Measurements from ENCODE around the gene TBC1D2B. TPM values are rescaled to one million over a fixed set of nuclear protein-coding genes. Genes with fewer than 3 reads are reported as not detected.

The TBC1D2B gene
- polyA plus RNA-seq, 1 experiment, result 39.8 TPM

- POLR2A ChIA-PET, result no interaction called here
- DNase-seq (ENCODE audit: low read depth), result no peak
- no peak for TF ChIP-seq CTCF (IDR thresholded peaks at IDR 0.05; ENCODE audit: insufficient read depth, low read depth, low read length)
These were observed 28.1 kb upstream of the TBC1D2B start for GRCh38 chr15:78105476-78106241.

GRCh38 chr15:78104566-78105475 is 27.3 kb upstream of the TBC1D2B start:
- Histone ChIP-seq H3K4me3 (ENCODE audit: low read depth, low read length) (no peak overlapping the region), H3K36me3 (ENCODE audit: control insufficient read depth, insufficient read depth, low read length) (no peaks in the 10 kb centered on the region), H3K27me3 (ENCODE audit: control insufficient read depth, insufficient read depth, low read length) (no peaks in the 10 kb centered on the region)
- DNase-seq (ENCODE audit: low read depth), result no peak
- ChIA-PET CTCF (interaction anchor here (1.0 to 14.4 kb wide), 5 partner anchors 11 to 146 kb away, joined by 3 to 282 read pairs (median 24); partner anchors contain the start of gene SH2D7), POLR2A (no interaction called here)
- TF ChIP-seq CTCF (IDR thresholded peaks at IDR 0.05; ENCODE audit: insufficient read depth, low read depth, low read length), result no peak

More at GRCh38 chr15:78105476-78106241, 28.1 kb upstream of the TBC1D2B start:
- no peaks in the 10 kb centered on the region for H3K27me3 ChIP-seq (ENCODE audit: control insufficient read depth, insufficient read depth, low read length)
- no peaks in the 10 kb centered on the region for H3K36me3 ChIP-seq (ENCODE audit: control insufficient read depth, insufficient read depth, low read length)
- H3K4me3 ChIP-seq (ENCODE audit: low read depth, low read length), result no peak overlapping the region
- CTCF ChIA-PET, result interaction anchor here (1.0 to 14.4 kb wide), 7 partner anchors 12 to 147 kb away, joined by 3 to 282 read pairs (median 25); partner anchors contain the start of gene SH2D7

GRCh38 chr15:78104119-78104479 is 26.6 kb upstream of the TBC1D2B start:
- ChIA-PET POLR2A (no interaction called here), CTCF (interaction anchor here (2.4 to 14.4 kb wide), 3 partner anchors 10 to 145 kb away, joined by 8 to 282 read pairs (median 24); partner anchors contain the start of gene SH2D7)
- Histone ChIP-seq H3K4me3 (ENCODE audit: low read depth, low read length) (no peak overlapping the region), H3K27me3 (ENCODE audit: control insufficient read depth, insufficient read depth, low read length) (no peaks in the 10 kb centered on the region), H3K36me3 (ENCODE audit: control insufficient read depth, insufficient read depth, low read length) (no peaks in the 10 kb centered on the region)
- no peak for DNase-seq (ENCODE audit: low read depth)
- no peak for TF ChIP-seq CTCF (IDR thresholded peaks at IDR 0.05; ENCODE audit: insufficient read depth, low read depth, low read length)

- H3K4me3 ChIP-seq (ENCODE audit: low read depth, low read length), result no peak overlapping the region
- no peak for DNase-seq (ENCODE audit: low read depth)
- no peaks in the 10 kb centered on the region for H3K36me3 ChIP-seq (ENCODE audit: control insufficient read depth, insufficient read depth, low read length)
- no peaks in the 10 kb centered on the region for H3K27me3 ChIP-seq (ENCODE audit: control insufficient read depth, insufficient read depth, low read length)
- ChIA-PET CTCF (interaction anchor here (1.0 to 14.4 kb wide), 6 partner anchors 9 to 202 kb away, joined by 3 to 282 read pairs (median 10); partner anchors contain the start of gene SH2D7), POLR2A (no interaction called here)
- TF ChIP-seq CTCF (IDR thresholded peaks at IDR 0.05; ENCODE audit: insufficient read depth, low read depth, low read length), result no peak
These were observed 26.1 kb upstream of the TBC1D2B start for GRCh38 chr15:78103406-78104118.
